Measurements from ENCODE around the gene TMEM106A. TPM values are rescaled to one million over a fixed set of nuclear protein-coding genes. Genes with fewer than 3 reads are reported as not detected.

TMEM106A gene, protein sequence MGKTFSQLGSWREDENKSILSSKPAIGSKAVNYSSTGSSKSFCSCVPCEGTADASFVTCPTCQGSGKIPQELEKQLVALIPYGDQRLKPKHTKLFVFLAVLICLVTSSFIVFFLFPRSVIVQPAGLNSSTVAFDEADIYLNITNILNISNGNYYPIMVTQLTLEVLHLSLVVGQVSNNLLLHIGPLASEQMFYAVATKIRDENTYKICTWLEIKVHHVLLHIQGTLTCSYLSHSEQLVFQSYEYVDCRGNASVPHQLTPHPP
- 1.3 and 2.0 TPM in 2 replicates for total RNA-seq

DNA sequence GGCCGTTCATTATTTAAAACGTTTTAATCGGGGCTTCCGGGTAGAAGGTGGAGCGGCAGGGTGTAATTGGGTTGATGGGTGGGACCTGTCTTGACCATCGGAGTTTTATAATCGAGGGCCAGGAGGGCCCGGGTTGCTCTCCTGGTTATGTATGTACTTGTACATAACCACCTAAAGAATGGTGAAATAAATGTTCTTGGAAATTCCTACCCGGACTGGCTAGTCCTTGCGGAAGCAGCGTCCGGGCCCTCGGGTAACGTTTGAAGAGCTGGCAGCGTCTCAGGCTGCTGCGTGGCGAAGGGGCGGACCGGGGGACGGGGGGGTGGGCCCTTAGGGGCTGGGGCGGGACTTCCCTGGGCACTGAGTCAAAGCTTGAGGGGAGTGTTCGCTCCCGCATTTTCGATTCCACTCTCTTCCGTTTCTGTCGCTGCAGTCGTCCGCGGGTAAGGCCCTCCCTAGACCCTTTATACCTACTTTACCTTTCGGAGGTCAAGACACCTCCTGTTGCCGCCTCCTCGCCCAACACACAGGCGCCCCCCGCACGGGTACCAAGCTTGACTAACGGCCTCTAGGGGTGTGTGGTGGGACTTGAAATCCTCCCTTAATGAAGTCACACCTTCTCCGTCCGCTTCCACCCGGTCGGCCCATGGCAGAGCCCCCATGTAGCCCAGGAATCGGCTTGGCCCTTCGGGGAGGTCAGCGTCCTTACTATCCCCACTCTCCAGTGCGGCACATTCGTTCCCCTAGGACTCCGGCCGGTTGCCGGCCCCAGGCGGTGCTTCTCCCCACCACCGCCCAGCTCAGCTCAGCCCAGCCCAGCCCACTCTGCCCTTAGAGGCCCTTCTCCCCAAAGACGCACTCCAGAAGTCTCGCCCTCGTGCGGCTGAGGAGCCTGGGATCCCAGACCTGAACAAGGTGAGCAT is at the start of gene TMEM106A:
TSS of gene TMEM106A (plus strand) at position 396 of the 923 bp plus-strand sequence. CDS start 1,167 bp downstream, outside the sequence.

DNA sequence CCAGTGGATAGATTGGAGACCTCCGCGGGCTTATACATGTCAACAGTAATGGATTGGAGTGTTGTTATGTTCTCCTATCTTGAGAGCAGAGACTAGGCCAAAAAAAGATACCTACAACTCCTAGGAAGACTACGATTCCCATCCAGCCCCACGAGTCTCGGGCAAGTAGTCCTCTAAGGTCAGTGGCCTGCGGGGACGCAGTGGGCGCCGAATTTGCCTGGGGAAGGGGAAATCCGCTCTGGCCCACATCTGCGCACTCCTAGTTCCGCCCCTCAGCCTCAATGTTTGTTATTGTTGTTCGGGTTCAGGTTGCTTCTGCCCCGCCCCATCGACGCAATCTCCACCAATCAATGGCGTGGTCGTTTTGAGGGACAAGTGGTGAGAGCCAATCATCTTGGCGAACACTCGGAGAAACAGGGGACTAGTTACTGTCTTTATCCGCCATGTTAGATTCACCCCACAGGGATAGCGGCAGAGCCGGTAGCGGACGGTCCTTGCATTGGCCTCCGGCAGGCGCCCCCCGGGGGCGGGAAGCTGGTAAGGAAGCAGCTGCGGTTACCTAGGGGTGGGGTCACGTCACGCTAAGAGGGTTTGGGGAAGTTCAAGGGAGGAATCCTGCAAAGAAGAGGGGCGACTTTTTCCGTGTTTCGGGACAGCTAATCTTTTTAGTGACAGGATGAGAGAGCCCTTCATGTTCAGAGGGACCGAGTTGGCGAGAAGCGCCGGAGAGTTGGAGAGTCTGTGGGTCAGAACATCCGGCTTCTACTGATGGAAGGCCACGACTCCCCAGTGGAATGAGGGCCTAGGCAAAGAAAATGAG is 40.7 kb upstream of the TMEM106A start, which contains the start of gene NBR1:
TSS of gene NBR1 (plus strand) at position 449 of the 820 bp plus-strand sequence. CDS start 4,586 bp downstream, outside the sequence.

DNA sequence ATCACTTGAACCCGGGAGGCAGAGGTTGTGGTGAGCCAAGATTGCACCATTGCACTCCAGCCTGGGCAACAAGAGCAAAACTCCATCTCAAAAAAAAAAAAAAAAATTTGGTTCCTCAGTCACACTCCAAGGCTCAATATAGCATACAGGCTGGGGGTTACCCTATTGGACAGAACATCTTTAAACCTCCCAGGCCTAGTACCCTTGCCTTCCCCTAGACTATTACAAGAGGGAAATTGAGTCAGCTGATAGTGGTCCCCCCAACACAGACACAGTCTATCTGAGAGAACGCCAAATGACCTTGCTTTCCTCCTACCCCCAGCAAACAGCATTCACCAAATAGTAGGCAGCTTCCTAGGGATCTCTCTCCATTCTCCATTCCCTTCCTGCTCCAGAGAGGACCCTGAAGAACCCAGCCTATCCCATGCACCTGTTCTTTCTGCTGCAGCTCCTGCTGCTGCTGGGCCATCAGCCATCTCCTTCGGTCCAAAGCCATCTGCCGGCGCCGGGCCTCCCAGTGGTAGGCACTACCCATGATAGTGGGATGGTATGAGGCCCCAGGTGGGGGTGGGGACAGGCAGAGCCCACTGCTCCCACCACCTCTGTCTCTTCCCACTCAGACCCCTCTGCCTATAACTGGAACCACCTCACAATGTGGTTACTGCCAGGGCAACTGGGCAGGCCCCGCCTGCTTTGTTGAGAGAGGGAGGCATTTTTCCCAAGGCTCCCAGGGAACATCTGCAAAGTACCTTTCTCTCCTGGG is 16.5 kb downstream of the TMEM106A start, which contains the start of gene CCDC200:
TSS of gene CCDC200 (minus strand) at position 604 of the 763 bp plus-strand sequence. CDS start at position 535, 69 bp downstream.

DNA sequence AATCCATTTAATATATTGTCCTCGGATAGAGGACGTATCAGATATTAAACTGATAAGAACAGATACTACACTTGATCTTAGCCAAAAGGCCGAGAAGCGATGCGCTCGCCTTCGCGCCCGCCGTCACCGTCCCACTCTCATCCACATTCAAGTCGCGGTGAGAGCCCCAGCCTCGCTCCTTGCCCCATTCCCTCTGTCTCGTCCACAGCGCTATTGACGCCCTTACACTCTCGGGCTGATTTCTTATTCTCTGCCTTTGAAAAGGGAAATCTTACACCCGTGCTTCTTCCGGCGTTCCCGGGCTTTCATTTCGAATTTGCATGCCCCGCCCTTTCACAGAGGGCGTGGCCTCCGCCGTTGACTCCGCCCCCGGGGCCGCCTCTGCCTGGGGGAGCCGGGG is 22.2 kb downstream of the TMEM106A start, which contains the start of gene RNU2-1:
TSS of gene RNU2-1 (minus strand) at position 101 of the 400 bp plus-strand sequence.

Other genes starting within 250 kb of the TMEM106A start
- 25.1 and 26.8 TPM in 2 replicates for gene AARSD1, start 247.4 kb upstream of the TMEM106A start, total RNA-seq
- 0.09 and 0.18 TPM in 2 replicates for gene PTGES3L, start 231.8 kb upstream of the TMEM106A start, total RNA-seq
- gene RUNDC1, start 231.3 kb upstream of the TMEM106A start, total RNA-seq, result 9.4 and 14.7 TPM in 2 replicates
- 1,452 and 1,877 TPM in 2 replicates for gene RPL27, start 213.5 kb upstream of the TMEM106A start, total RNA-seq
- gene IFI35, start 205.1 kb upstream of the TMEM106A start, total RNA-seq, result 6.9 and 10.1 TPM in 2 replicates
- gene VAT1, start 189.5 kb upstream of the TMEM106A start, total RNA-seq, result 228 and 254 TPM in 2 replicates
- gene RND2, start 186.6 kb upstream of the TMEM106A start, total RNA-seq, result 0.18 and 0.28 TPM in 2 replicates
- 9.9 and 18.0 TPM in 2 replicates for gene BRCA1, start 86.5 kb upstream of the TMEM106A start, total RNA-seq
- 83.3 and 89.7 TPM in 2 replicates for gene NBR1, start 40.7 kb upstream of the TMEM106A start, total RNA-seq
- not detected in 2 replicates for gene CCDC200, start 16.7 kb downstream of the TMEM106A start, total RNA-seq
- gene RNU2-1, start 22.1 kb downstream of the TMEM106A start, total RNA-seq, result not detected in 2 replicates
- gene ARL4D, start 187.1 kb downstream of the TMEM106A start, total RNA-seq, result 4.3 and 6.5 TPM in 2 replicates

All from endothelial cell of coronary artery (primary cell).